GM19324 (cell line): ENCODE measurements around the gene APOBEC3B.
"Not testable (repeated sequence)": the region's sequence is repeated elsewhere in the genome, so short reads cannot be mapped to it uniquely, and the experiment has no call there.

Source experiments
- ATAC-seq: cut with Tn5 transposase; IDR thresholded peaks from one replicate; pipeline ENCODE4 v1.9.1; 2021; ENCODE audit warnings: mild to moderate bottlenecking, moderate library complexity; ENCODE audit not compliant: unreplicated experiment, low FRiP score

Gene APOBEC3B

GRCh38 chr22:38981992-38982927, at the start of gene APOBEC3B:
Gene APOBEC3B, plus strand, starts transcription at chr22:38982347. Its CDS starts 107 bp downstream, at chr22:38982454.
- peak; percentile 58 for ATAC-seq

- ATAC-seq, result no peak
These were observed 47.1 kb upstream of the APOBEC3B start for GRCh38 chr22:38935023-38935422.

GRCh38 chr22:38935616-38936015, 46.5 kb upstream of the APOBEC3B start:
- ATAC-seq, result no peak

- ATAC-seq, result no peak
These were observed 45.6 kb upstream of the APOBEC3B start for GRCh38 chr22:38936562-38936961.

GRCh38 chr22:38937036-38937435, 45.1 kb upstream of the APOBEC3B start:
- ATAC-seq, result no peak

- no peak for ATAC-seq
These were observed 44.6 kb upstream of the APOBEC3B start for GRCh38 chr22:38937541-38937940.

GRCh38 chr22:38938221-38938620, 43.9 kb upstream of the APOBEC3B start:
- ATAC-seq, result no peak

GRCh38 chr22:38938925-38939324, 43.2 kb upstream of the APOBEC3B start:
- ATAC-seq, result no peak

GRCh38 chr22:38940811-38941384, 41.2 kb upstream of the APOBEC3B start:
- no peak for ATAC-seq

GRCh38 chr22:38941488-38941987, 40.6 kb upstream of the APOBEC3B start:
- no peak for ATAC-seq

GRCh38 chr22:38942702-38943101, 39.4 kb upstream of the APOBEC3B start:
- no peak for ATAC-seq

- no peak for ATAC-seq
These were observed 38.9 kb upstream of the APOBEC3B start for GRCh38 chr22:38943201-38943600.

- no peak for ATAC-seq
These were observed 38.3 kb upstream of the APOBEC3B start for GRCh38 chr22:38943882-38944281.

GRCh38 chr22:38944653-38945052, 37.5 kb upstream of the APOBEC3B start:
- ATAC-seq, result no peak

- not testable (repeated sequence) for ATAC-seq
These were observed 36.3 kb upstream of the APOBEC3B start for GRCh38 chr22:38945706-38946338.

- no peak for ATAC-seq
These were observed 35.4 kb upstream of the APOBEC3B start for GRCh38 chr22:38946771-38947170.

- no peak for ATAC-seq
These were observed 34.6 kb upstream of the APOBEC3B start for GRCh38 chr22:38947321-38948140.

GRCh38 chr22:38948181-38948940, 33.8 kb upstream of the APOBEC3B start:
- ATAC-seq, result no peak

- ATAC-seq, result no peak
These were observed 32.2 kb upstream of the APOBEC3B start for GRCh38 chr22:38949889-38950405.
